HEK293 (cell line): ENCODE data around the gene SERINC2.

Experiments used
- CTCF ChIA-PET: fragments of 350-600 bp; formaldehyde crosslinking; extraction: SDS; loops from one replicate; lab custom pipeline; 2021; ENCODE audit warnings: antibody characterized with exemption; lab: Yijun Ruan, JAX
- POLR2A ChIA-PET: fragments of 300-600 bp; formaldehyde crosslinking; extraction: SDS; loops from one replicate; lab custom pipeline; 2020; ENCODE audit warnings: antibody characterized with exemption, inconsistent platforms; lab: Yijun Ruan, JAX
- H3K27ac ChIP-seq: fragments of 200-500 bp; sonication (Bioruptor generic); 2 replicates; pipeline ENCODE4 v1.5.1; 2014; ENCODE audit warnings: low read depth, low read length, control low read depth, inconsistent platforms; ENCODE audit errors: extremely low read depth
- H3K36me3 ChIP-seq, 2 experiments: fragments of 200-500 bp in 1 of 2; sonication (Bioruptor generic) in 1 of 2; 1 replicate in 1 of 2; 2 replicates in 1 of 2; pipeline ENCODE4 v1.5.1; 2014 to 2017; ENCODE audit warnings: inconsistent platforms in 2 of 2, low read length in 2 of 2; ENCODE audit not compliant: control insufficient read depth in 2 of 2, insufficient read depth in 1 of 2
- H3K4me1 ChIP-seq: fragments of 200-500 bp; sonication (Bioruptor generic); 2 replicates; pipeline ENCODE4 v1.5.1; 2014; ENCODE audit warnings: mild to moderate bottlenecking, low read length, inconsistent platforms; ENCODE audit not compliant: control insufficient read depth, insufficient read depth
- H3K4me3 ChIP-seq: 2 replicates; pipeline ENCODE4 v1.5.1; 2011; ENCODE audit warnings: low read depth, mild to moderate bottlenecking, control low read depth, low read length, moderate library complexity
- H3K9me3 ChIP-seq: fragments of 200-500 bp; sonication (Bioruptor generic); 2 replicates; pipeline ENCODE4 v1.5.1; 2014; ENCODE audit warnings: low read depth, low read length, inconsistent platforms; ENCODE audit not compliant: control insufficient read depth, insufficient read depth
- BCL6B ChIP-seq: fragments of 450-650 bp; formaldehyde crosslinking; IDR thresholded peaks from 2 replicates; pipeline ENCODE4 v1.5.1; 2017; ENCODE audit warnings: missing biosample characterization, missing genetic modification characterization
- REST ChIP-seq: fragments of 450-650 bp; formaldehyde crosslinking; IDR thresholded peaks from 2 replicates; pipeline ENCODE4 v1.5.1; 2016; ENCODE audit warnings: missing biosample characterization, missing genetic modification characterization
- SCRT1 ChIP-seq: fragments of 450-650 bp; formaldehyde crosslinking; IDR thresholded peaks from 2 replicates; pipeline ENCODE4 v1.5.1; 2016; ENCODE audit warnings: missing biosample characterization, missing genetic modification characterization, borderline replicate concordance
- ZBTB21 ChIP-seq: fragments of 450-650 bp; formaldehyde crosslinking; IDR thresholded peaks from 2 replicates; pipeline ENCODE4 v1.5.1; 2017; ENCODE audit warnings: missing biosample characterization, missing genetic modification characterization
- ZIC2 ChIP-seq: fragments of 450-650 bp; formaldehyde crosslinking; IDR thresholded peaks from 2 replicates; pipeline ENCODE4 v1.5.1; 2016; ENCODE audit warnings: missing biosample characterization, missing genetic modification characterization
- ZNF114 ChIP-seq: fragments of 450-650 bp; formaldehyde crosslinking; IDR thresholded peaks from 2 replicates; pipeline ENCODE4 v1.5.0; 2017; ENCODE audit warnings: missing biosample characterization, missing genetic modification characterization
- ZNF16 ChIP-seq: fragments of 450-650 bp; formaldehyde crosslinking; IDR thresholded peaks from 2 replicates; pipeline ENCODE4 v1.5.1; 2016; ENCODE audit warnings: low read depth, missing biosample characterization, missing genetic modification characterization
- ZNF174 ChIP-seq: fragments of 450-650 bp; formaldehyde crosslinking; IDR thresholded peaks from 2 replicates; pipeline ENCODE4 v1.5.0; 2017; ENCODE audit warnings: missing biosample characterization, mild to moderate bottlenecking, missing genetic modification characterization
- ZNF184 ChIP-seq: fragments of 450-650 bp; IDR thresholded peaks from 2 replicates; pipeline ENCODE4 v1.5.1; 2018; ENCODE audit warnings: missing biosample characterization, mild to moderate bottlenecking, missing genetic modification characterization
- ZNF404 ChIP-seq: fragments of 450-650 bp; formaldehyde crosslinking; IDR thresholded peaks from 2 replicates; pipeline ENCODE4 v1.5.1; 2017; ENCODE audit warnings: missing biosample characterization, missing genetic modification characterization
- ZNF830 ChIP-seq: fragments of 450-650 bp; IDR thresholded peaks from 2 replicates; pipeline ENCODE4 v1.5.0; 2018; ENCODE audit warnings: missing biosample characterization, missing genetic modification characterization, low read depth, mild to moderate bottlenecking, moderate library complexity

The SERINC2 gene

GRCh38 chr1:31434101-31434871 is 21.3 kb downstream of the SERINC2 start:
- H3K4me1 ChIP-seq = no peaks in the 10 kb centered on the region
- H3K4me3 ChIP-seq = no peak overlapping the region
- TF ChIP-seq REST (tag by site-specific recombination) (no peak), ZIC2 (tag by site-specific recombination) (peak; percentile 62)
- POLR2A ChIA-PET = no interaction called here
- H3K9me3 ChIP-seq = no peaks in the 10 kb centered on the region
- CTCF ChIA-PET = interaction anchor here (0.7 kb wide), 1 partner anchor 32 kb away, joined by 7 read pairs; no protein-coding TSS in a partner anchor
- peaks cover 0 to 8% of the 10 kb centered on the region in 2 experiments; a peak in 1 of 3 replicates for H3K36me3 ChIP-seq
- H3K27ac ChIP-seq = no peak overlapping the region

GRCh38 chr1:31434979-31435378 is 22.0 kb downstream of the SERINC2 start:
- no peaks in the 10 kb centered on the region for H3K4me1 ChIP-seq
- CTCF ChIA-PET = no interaction called here
- POLR2A ChIA-PET = no interaction called here
- no peaks in the 10 kb centered on the region for H3K9me3 ChIP-seq
- no peak overlapping the region for H3K4me3 ChIP-seq
- peaks cover 0 to 4% of the 10 kb centered on the region in 2 experiments; a peak in 1 of 3 replicates for H3K36me3 ChIP-seq
- TF ChIP-seq ZNF404 = no peak
- TF ChIP-seq BCL6B (tag by site-specific recombination) = no peak
- no peak for TF ChIP-seq ZNF114
- no peak for TF ChIP-seq ZNF830 (tag by site-specific recombination)
- no peak for TF ChIP-seq ZNF184 (tag by site-specific recombination)
- TF ChIP-seq ZNF174 = no peak
- no peak for TF ChIP-seq ZBTB21 (tag by site-specific recombination)
- TF ChIP-seq, all 188 proteins: peak for 0
- H3K27ac ChIP-seq = no peak overlapping the region

GRCh38 chr1:31435471-31436409 is 22.7 kb downstream of the SERINC2 start:
- H3K4me3 ChIP-seq = no peak overlapping the region
- ChIA-PET CTCF (interaction anchor here (0.6 kb wide), 2 partner anchors 114 to 165 kb away, joined by 4 to 6 read pairs; no protein-coding TSS in a partner anchor), POLR2A (no interaction called here)
- no peak overlapping the region for H3K27ac ChIP-seq
- no peaks in the 10 kb centered on the region for H3K9me3 ChIP-seq
- peak; percentile 87 for TF ChIP-seq ZNF16 (tag by site-specific recombination)
- TF ChIP-seq SCRT1 (tag by site-specific recombination) = no peak
- TF ChIP-seq, all 188 proteins: peak for 1
- Histone ChIP-seq H3K36me3 (peaks cover 0 to 4% of the 10 kb centered on the region in 2 experiments; a peak in 1 of 3 replicates), H3K4me1 (no peaks in the 10 kb centered on the region)
